Measurements from ENCODE around the gene RHOBTB3. TPM values are rescaled to one million over a fixed set of nuclear protein-coding genes. Genes with fewer than 3 reads are reported as not detected.

Gene RHOBTB3
- total RNA-seq, 1 experiment from 2014 or later, result 95.2 TPM

- DNase-seq (ENCODE audit: low read depth, low spot score), result no peak
- intact Hi-C loops (cut with micrococcal nuclease; ENCODE audit: unreplicated experiment), result no loop called here
Observed at GRCh38 chr5:95778713-95779436, 47.7 kb downstream of the RHOBTB3 start.

GRCh38 chr5:95779611-95780010, 48.5 kb downstream of the RHOBTB3 start:
- intact Hi-C loops (cut with micrococcal nuclease; ENCODE audit: unreplicated experiment), result no loop called here
- TF ChIP-seq SIN3A (IDR thresholded peaks at IDR 0.05; ENCODE audit: borderline replicate concordance, insufficient read depth, low read depth, low read length) (no peak), REST (IDR thresholded peaks at IDR 0.05; ENCODE audit: insufficient read depth in 1 of 2, low read depth in 2 of 2, low read length in 1 of 2) (no peak), TCF7L2 (IDR thresholded peaks at IDR 0.05; ENCODE audit: low read depth, low read length) (no peak), POLR2AphosphoS5 (IDR thresholded peaks at IDR 0.05; ENCODE audit: low read depth, low read length) (no peak), CTCF (IDR thresholded peaks at IDR 0.05) (no peak)
- H3K4me3 ChIP-seq (ENCODE audit: low read depth in 2 of 2, low read length in 2 of 2), result no peak overlapping the region
- peaks cover 9% of the 10 kb centered on the region; the same call in 1 of the 2 replicates for H3K36me3 ChIP-seq (ENCODE audit: control insufficient read depth, insufficient read depth, low read length)
- ChIA-PET POLR2A (no interaction called here), CTCF (no interaction called here)
- no peak overlapping the region for H3K27ac ChIP-seq (ENCODE audit: low read length)
- in situ Hi-C loops (cut with HindIII; ENCODE audit: low pct_unique_long_range_greater_than_20kb, low sequenced_read_pairs), result no loop called here
- no peaks in the 10 kb centered on the region for H3K9me3 ChIP-seq (ENCODE audit: control insufficient read depth, insufficient read depth, low read depth, low read length)
- H3K27me3 ChIP-seq (ENCODE audit: control insufficient read depth, insufficient read depth, low read length), result no peaks in the 10 kb centered on the region
- DNase-seq (ENCODE audit: low read depth, low spot score) (no peak), ATAC-seq (no peak)
- BruUV-seq (replicated peaks), result no TSS peak
- no peaks in the 10 kb centered on the region for H3K4me1 ChIP-seq (ENCODE audit: control insufficient read depth, insufficient read depth, low read length)

More at GRCh38 chr5:95778713-95779436, 47.7 kb downstream of the RHOBTB3 start:
- no TSS peak for BruUV-seq (replicated peaks)
- ChIA-PET CTCF (interaction anchor here (0.7 kb wide), 1 partner anchor 284 kb away, joined by 6 read pairs; no protein-coding TSS in a partner anchor), POLR2A (no interaction called here)
- no peaks in the 10 kb centered on the region for H3K4me1 ChIP-seq (ENCODE audit: control insufficient read depth, insufficient read depth, low read length)
- H3K9me3 ChIP-seq (ENCODE audit: control insufficient read depth, insufficient read depth, low read depth, low read length), result no peaks in the 10 kb centered on the region
- ATAC-seq, result no peak
- no peak overlapping the region for H3K4me3 ChIP-seq (ENCODE audit: low read depth in 2 of 2, low read length in 2 of 2)
- H3K36me3 ChIP-seq (ENCODE audit: control insufficient read depth, insufficient read depth, low read length), result peaks cover 5% of the 10 kb centered on the region; the same call in 1 of the 2 replicates
- in situ Hi-C loops (cut with HindIII; ENCODE audit: low pct_unique_long_range_greater_than_20kb, low sequenced_read_pairs), result no loop called here
- no peaks in the 10 kb centered on the region for H3K27me3 ChIP-seq (ENCODE audit: control insufficient read depth, insufficient read depth, low read length)
- no peak for TF ChIP-seq REST (IDR thresholded peaks at IDR 0.05; ENCODE audit: insufficient read depth in 1 of 2, low read depth in 2 of 2, low read length in 1 of 2)
- TF ChIP-seq POLR2AphosphoS5 (IDR thresholded peaks at IDR 0.05; ENCODE audit: low read depth, low read length), result no peak
- no peak for TF ChIP-seq CTCF (IDR thresholded peaks at IDR 0.05)
- no peak for TF ChIP-seq TCF7L2 (IDR thresholded peaks at IDR 0.05; ENCODE audit: low read depth, low read length)
- TF ChIP-seq SIN3A (IDR thresholded peaks at IDR 0.05; ENCODE audit: borderline replicate concordance, insufficient read depth, low read depth, low read length), result no peak
- H3K27ac ChIP-seq (ENCODE audit: low read length), result no peak overlapping the region

Measured in Panc1 (cell line).